NOMO-1 treated with DMSO at 0.1 percent for 48 hours (cell line): Measurements from ENCODE around the gene ABTB1.
"Not testable (repeated sequence)": the region's sequence is repeated elsewhere in the genome, so short reads cannot be mapped to it uniquely, and the experiment has no call there.

Experiments used
- DNase-seq: peaks from one replicate; lab custom pipeline; 2025; ENCODE audit not compliant: unreplicated experiment; lab: John Stamatoyannopoulos, UW

The ABTB1 gene

GRCh38 chr3:127647845-127648204, 24.9 kb upstream of the ABTB1 start:
- no peak for DNase-seq

- DNase-seq = no peak
Observed at GRCh38 chr3:127650236-127650635, 22.5 kb upstream of the ABTB1 start.

GRCh38 chr3:127651516-127652172, 21.1 kb upstream of the ABTB1 start:
- DNase-seq = no peak

GRCh38 chr3:127652246-127652995, 20.3 kb upstream of the ABTB1 start:
- peak; percentile 46 for DNase-seq

GRCh38 chr3:127654374-127654773, 18.4 kb upstream of the ABTB1 start:
- no peak for DNase-seq

- not testable (repeated sequence) for DNase-seq
Observed at GRCh38 chr3:127654993-127655392, 17.8 kb upstream of the ABTB1 start.

GRCh38 chr3:127655641-127656040, 17.1 kb upstream of the ABTB1 start:
- DNase-seq = no peak

- no peak for DNase-seq
Observed at GRCh38 chr3:127656906-127657305, 15.8 kb upstream of the ABTB1 start.

- DNase-seq = no peak
Observed at GRCh38 chr3:127658234-127658633, 14.5 kb upstream of the ABTB1 start.

GRCh38 chr3:127660621-127661251, 12.0 kb upstream of the ABTB1 start:
- no peak for DNase-seq

- DNase-seq = no peak
Observed at GRCh38 chr3:127661600-127661999, 11.2 kb upstream of the ABTB1 start.

GRCh38 chr3:127662001-127662469, 10.7 kb upstream of the ABTB1 start:
- DNase-seq = no peak

- no peak for DNase-seq
Observed at GRCh38 chr3:127663151-127663550, 9.6 kb upstream of the ABTB1 start.

- no peak for DNase-seq
Observed at GRCh38 chr3:127665165-127665564, 7.6 kb upstream of the ABTB1 start.

- no peak for DNase-seq
Observed at GRCh38 chr3:127665586-127665985, 7.2 kb upstream of the ABTB1 start.

- DNase-seq = no peak
Observed at GRCh38 chr3:127666676-127667075, 6.1 kb upstream of the ABTB1 start.

- no peak for DNase-seq
Observed at GRCh38 chr3:127667119-127667681, 5.6 kb upstream of the ABTB1 start.

- no peak for DNase-seq
Observed at GRCh38 chr3:127668906-127669305, 3.8 kb upstream of the ABTB1 start.

GRCh38 chr3:127669541-127670228, 3.1 kb upstream of the ABTB1 start:
- DNase-seq = no peak

GRCh38 chr3:127670229-127670559, 2.6 kb upstream of the ABTB1 start:
- no peak for DNase-seq

GRCh38 chr3:127670761-127671522, 1.8 kb upstream of the ABTB1 start:
- no peak for DNase-seq
